Suppressor macrophage (primary cell): ENCODE measurements around the gene ART3.
A peak's percentile ranks its signal among the peaks of the same experiment; 100 is the strongest.

Source experiments
- DNase-seq, 4 experiments: peaks; one replicate each; pipeline ENCODE4 v3.0.0-alpha.2; 2020 to 2022

ART3 gene

GRCh38 chr4:76148142-76148865 is 73.8 kb downstream of the ART3 start, which contains the start of gene NUP54:
TSS of gene NUP54 (minus strand) at chr4:76148397. CDS start at chr4:76148374, 23 bp downstream.
- peak; percentile 96 to 97 (median 97) for DNase-seq

GRCh38 chr4:76153356-76153755 is 78.8 kb downstream of the ART3 start:
- DNase-seq: no peak

- no peak for DNase-seq
These were observed 81.5 kb downstream of the ART3 start for GRCh38 chr4:76155979-76156378.

DNA sequence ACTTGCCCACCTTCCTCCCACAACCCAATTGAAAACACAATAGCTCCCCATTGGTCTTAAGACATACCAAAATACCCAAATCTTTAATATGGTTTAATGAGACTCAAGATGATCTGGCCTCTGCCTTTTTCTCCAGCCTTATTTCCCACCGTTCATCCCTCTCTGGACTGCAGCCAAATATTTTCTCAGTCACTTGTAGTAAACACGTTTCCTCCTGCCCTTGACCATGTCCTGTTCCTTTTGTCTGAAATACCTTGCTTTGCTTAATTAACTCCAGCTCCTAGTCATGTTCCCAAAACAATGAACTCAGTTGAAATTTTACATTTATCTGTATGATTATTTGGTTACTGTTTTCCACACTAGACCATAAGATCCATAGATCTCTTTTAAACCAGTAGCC is 82.1 kb downstream of the ART3 start:
- DNase-seq: no peak

GRCh38 chr4:76160355-76160754 is 85.8 kb downstream of the ART3 start:
- DNase-seq: no peak
